HEK293 (cell line): ENCODE data around the gene D2HGDH.

Source experiments
- CTCF ChIA-PET: fragments of 350-600 bp; formaldehyde crosslinking; extraction: SDS; loops from one replicate; lab custom pipeline; 2021; ENCODE audit warnings: antibody characterized with exemption; lab: Yijun Ruan, JAX
- POLR2A ChIA-PET: fragments of 300-600 bp; formaldehyde crosslinking; extraction: SDS; loops from one replicate; lab custom pipeline; 2020; ENCODE audit warnings: antibody characterized with exemption, inconsistent platforms; lab: Yijun Ruan, JAX
- H3K27ac ChIP-seq: fragments of 200-500 bp; sonication (Bioruptor generic); 2 replicates; pipeline ENCODE4 v1.5.1; 2014; ENCODE audit warnings: low read depth, low read length, control low read depth, inconsistent platforms; ENCODE audit errors: extremely low read depth
- H3K36me3 ChIP-seq, 2 experiments: fragments of 200-500 bp in 1 of 2; sonication (Bioruptor generic) in 1 of 2; 1 replicate in 1 of 2; 2 replicates in 1 of 2; pipeline ENCODE4 v1.5.1; 2014 to 2017; ENCODE audit warnings: inconsistent platforms in 2 of 2, low read length in 2 of 2; ENCODE audit not compliant: control insufficient read depth in 2 of 2, insufficient read depth in 1 of 2
- H3K4me1 ChIP-seq: fragments of 200-500 bp; sonication (Bioruptor generic); 2 replicates; pipeline ENCODE4 v1.5.1; 2014; ENCODE audit warnings: mild to moderate bottlenecking, low read length, inconsistent platforms; ENCODE audit not compliant: control insufficient read depth, insufficient read depth
- H3K4me3 ChIP-seq: 2 replicates; pipeline ENCODE4 v1.5.1; 2011; ENCODE audit warnings: low read depth, mild to moderate bottlenecking, control low read depth, low read length, moderate library complexity
- H3K9me3 ChIP-seq: fragments of 200-500 bp; sonication (Bioruptor generic); 2 replicates; pipeline ENCODE4 v1.5.1; 2014; ENCODE audit warnings: low read depth, low read length, inconsistent platforms; ENCODE audit not compliant: control insufficient read depth, insufficient read depth
- GLI2 ChIP-seq: fragments of 450-650 bp; formaldehyde crosslinking; IDR thresholded peaks from 2 replicates; pipeline ENCODE4; 2017; ENCODE audit warnings: missing biosample characterization, missing genetic modification characterization, low read depth, borderline replicate concordance
- KLF10 ChIP-seq: fragments of 450-650 bp; IDR thresholded peaks from 2 replicates; pipeline ENCODE4 v1.5.1; 2018; ENCODE audit warnings: missing biosample characterization, mild to moderate bottlenecking, missing genetic modification characterization
- MZF1 ChIP-seq: fragments of 450-650 bp; formaldehyde crosslinking; IDR thresholded peaks from 2 replicates; pipeline ENCODE4 v1.5.1; 2017; ENCODE audit warnings: missing biosample characterization, missing genetic modification characterization, borderline replicate concordance
- PATZ1 ChIP-seq: fragments of 450-650 bp; formaldehyde crosslinking; IDR thresholded peaks from 2 replicates; pipeline ENCODE4 v1.5.1; 2016; ENCODE audit warnings: missing biosample characterization, missing genetic modification characterization
- ZBTB26 ChIP-seq: fragments of 450-650 bp; formaldehyde crosslinking; optimal IDR thresholded peaks from 2 replicates; pipeline ENCODE3; 2016; ENCODE audit warnings: missing biosample characterization, mild to moderate bottlenecking, missing genetic modification characterization
- ZBTB7A ChIP-seq: fragments of 450-650 bp; formaldehyde crosslinking; IDR thresholded peaks from 2 replicates; pipeline ENCODE4 v1.5.1; 2016; ENCODE audit warnings: low read depth, missing biosample characterization, missing genetic modification characterization
- ZNF350 ChIP-seq: fragments of 450-650 bp; formaldehyde crosslinking; IDR thresholded peaks from 2 replicates; pipeline ENCODE4 v1.5.0; 2017; ENCODE audit warnings: missing biosample characterization, mild to moderate bottlenecking, missing genetic modification characterization
- ZNF423 ChIP-seq: fragments of 450-650 bp; formaldehyde crosslinking; IDR thresholded peaks from 2 replicates; pipeline ENCODE4 v1.5.1; 2016; ENCODE audit warnings: missing biosample characterization, missing genetic modification characterization
- ZNF544 ChIP-seq: fragments of 450-650 bp; formaldehyde crosslinking; IDR thresholded peaks from 2 replicates; pipeline ENCODE4 v1.5.0; 2017; ENCODE audit warnings: missing biosample characterization, missing genetic modification characterization
- ZNF560 ChIP-seq: fragments of 450-650 bp; formaldehyde crosslinking; IDR thresholded peaks from 2 replicates; pipeline ENCODE4 v1.5.1; 2017; ENCODE audit warnings: missing biosample characterization, missing genetic modification characterization, borderline replicate concordance
- ZNF571 ChIP-seq: fragments of 450-650 bp; formaldehyde crosslinking; IDR thresholded peaks from 2 replicates; pipeline ENCODE4 v1.5.0; 2017; ENCODE audit warnings: missing biosample characterization, missing genetic modification characterization
- ZNF621 ChIP-seq: fragments of 450-650 bp; formaldehyde crosslinking; IDR thresholded peaks from 2 replicates; pipeline ENCODE4 v1.5.1; 2017; ENCODE audit warnings: missing biosample characterization, missing genetic modification characterization
- ZNF645 ChIP-seq: fragments of 450-650 bp; formaldehyde crosslinking; IDR thresholded peaks from 2 replicates; pipeline ENCODE4; 2016; ENCODE audit warnings: missing biosample characterization, missing genetic modification characterization
- ZNF660 ChIP-seq: fragments of 450-650 bp; IDR thresholded peaks from 2 replicates; pipeline ENCODE4 v1.5.1; 2018; ENCODE audit warnings: missing biosample characterization, mild to moderate bottlenecking, missing genetic modification characterization
- ZNF747 ChIP-seq: fragments of 450-650 bp; formaldehyde crosslinking; IDR thresholded peaks from 2 replicates; pipeline ENCODE4 v1.5.1; 2016; ENCODE audit warnings: missing biosample characterization, missing genetic modification characterization
- ZNF776 ChIP-seq: fragments of 450-650 bp; formaldehyde crosslinking; IDR thresholded peaks from 2 replicates; pipeline ENCODE4 v1.5.0; 2017; ENCODE audit warnings: missing biosample characterization, missing genetic modification characterization, borderline replicate concordance
- ZNF777 ChIP-seq: fragments of 450-650 bp; formaldehyde crosslinking; IDR thresholded peaks from 2 replicates; pipeline ENCODE4 v1.5.1; 2017; ENCODE audit warnings: missing biosample characterization, missing genetic modification characterization, borderline replicate concordance
- ZSCAN30 ChIP-seq: fragments of 450-650 bp; IDR thresholded peaks from 2 replicates; pipeline ENCODE4 v1.5.1; 2018; ENCODE audit warnings: missing biosample characterization, mild to moderate bottlenecking, missing genetic modification characterization, moderate library complexity
- ZSCAN5A ChIP-seq: fragments of 450-650 bp; formaldehyde crosslinking; IDR thresholded peaks from 2 replicates; pipeline ENCODE4 v1.5.1; 2016; ENCODE audit warnings: missing biosample characterization, missing genetic modification characterization
- ZXDB ChIP-seq: fragments of 450-650 bp; formaldehyde crosslinking; IDR thresholded peaks from 2 replicates; pipeline ENCODE4 v1.5.1; 2016; ENCODE audit warnings: missing biosample characterization, missing genetic modification characterization

The D2HGDH gene

GRCh38 chr2:241724975-241725870 is 9.2 kb upstream of the D2HGDH start (continued):
- TF ChIP-seq ZSCAN5A (tag by site-specific recombination): no peak

- no peak overlapping the region for H3K27ac ChIP-seq
- TF ChIP-seq ZXDB (tag by site-specific recombination) (no peak), ZNF660 (tag by site-specific recombination) (no peak), ZBTB26 (no peak), ZNF350 (no peak)
- ChIA-PET POLR2A (no interaction called here), CTCF (interaction anchor here (0.9 kb wide), 1 partner anchor 109 kb away, joined by 4 read pairs; no protein-coding TSS in a partner anchor)
- no peaks in the 10 kb centered on the region for H3K9me3 ChIP-seq
- no peaks in the 10 kb centered on the region for H3K4me1 ChIP-seq
- peaks cover 0 to 51% of the 10 kb centered on the region in 2 experiments; a peak in 1 of 3 replicates for H3K36me3 ChIP-seq
- no peak overlapping the region for H3K4me3 ChIP-seq
These were observed 8.0 kb upstream of the D2HGDH start for GRCh38 chr2:241726459-241726858.

GRCh38 chr2:241728000-241728399 is 6.4 kb upstream of the D2HGDH start:
- TF ChIP-seq MZF1 (tag by site-specific recombination): no peak
- TF ChIP-seq ZNF747 (tag by site-specific recombination): no peak
- no peak for TF ChIP-seq ZNF423 (tag by site-specific recombination)
- TF ChIP-seq PATZ1 (tag by site-specific recombination): no peak
- no peak for TF ChIP-seq ZNF776 (tag by site-specific recombination)
- TF ChIP-seq ZNF621: no peak
- TF ChIP-seq ZNF560 (tag by site-specific recombination): no peak
- no peak for TF ChIP-seq ZNF645 (tag by site-specific recombination)
- TF ChIP-seq ZNF571 (tag by site-specific recombination): no peak
- TF ChIP-seq ZBTB7A: no peak
- no peak for TF ChIP-seq ZNF544 (tag by site-specific recombination)
- TF ChIP-seq ZNF777 (tag by site-specific recombination): no peak
- TF ChIP-seq ZSCAN30 (tag by site-specific recombination): no peak
- no peak for TF ChIP-seq GLI2 (tag by site-specific recombination)
- no peak for TF ChIP-seq KLF10 (tag by site-specific recombination)
- H3K36me3 ChIP-seq: peaks cover 0 to 36% of the 10 kb centered on the region in 2 experiments; a peak in 1 of 3 replicates
- H3K9me3 ChIP-seq: no peaks in the 10 kb centered on the region
- no peaks in the 10 kb centered on the region for H3K4me1 ChIP-seq
- POLR2A ChIA-PET: no interaction called here
- no peak overlapping the region for H3K4me3 ChIP-seq
- CTCF ChIA-PET: no interaction called here
- no peak overlapping the region for H3K27ac ChIP-seq
